ENCODE results near the gene ENOX2.

ENOX2 gene

GRCh38 chrX:130606425-130606824 is 296.6 kb downstream of the ENOX2 start:
- DNase-seq = no peak

DNA sequence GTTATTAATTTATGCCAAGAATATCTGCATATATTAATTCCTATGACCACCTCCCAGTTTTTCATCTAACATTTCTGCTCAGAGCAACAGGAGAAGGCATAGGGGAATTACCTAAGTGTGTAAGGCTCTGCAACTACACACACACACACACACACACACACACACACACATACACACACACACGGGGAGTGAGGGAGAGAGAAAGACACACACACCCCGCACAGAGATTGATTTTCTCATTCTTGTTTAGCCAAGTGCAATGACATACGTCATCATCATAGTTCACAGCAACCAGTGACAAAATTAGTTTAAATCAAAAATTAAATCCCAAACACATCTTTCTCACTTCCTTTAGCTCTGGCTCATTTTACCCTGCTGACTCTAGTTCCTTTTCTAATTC is 298.1 kb downstream of the ENOX2 start:
- no peak for DNase-seq

- DNase-seq = no peak
Measured at GRCh38 chrX:130594453-130594916, 308.5 kb downstream of the ENOX2 start.

DNA sequence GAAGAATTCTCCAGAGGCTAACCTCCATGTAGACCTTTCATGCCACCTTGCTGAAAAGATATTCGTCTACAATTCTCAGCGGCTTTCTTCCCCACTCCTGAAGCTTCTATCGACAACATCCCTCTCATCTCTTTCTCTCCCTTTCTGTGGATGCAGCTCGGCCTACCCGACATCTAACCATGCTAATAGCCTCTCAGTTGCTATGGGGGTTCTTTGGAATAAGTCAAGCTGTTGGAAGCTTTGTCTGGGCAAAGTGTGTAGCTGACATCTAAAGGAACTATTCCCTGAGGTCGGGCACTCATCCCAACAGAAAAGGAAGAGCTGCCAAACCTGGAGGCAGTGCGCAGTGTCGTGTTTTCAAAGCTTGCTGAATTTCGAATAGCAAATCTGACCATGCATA is 309.1 kb downstream of the ENOX2 start:
- no peak for DNase-seq

- DNase-seq = no peak
Measured at GRCh38 chrX:130592204-130592603, 310.8 kb downstream of the ENOX2 start.

GRCh38 chrX:130578906-130579305 is 324.1 kb downstream of the ENOX2 start:
- DNase-seq = no peak

- no peak for DNase-seq
Measured at GRCh38 chrX:130577431-130577830, 325.6 kb downstream of the ENOX2 start.

DNA sequence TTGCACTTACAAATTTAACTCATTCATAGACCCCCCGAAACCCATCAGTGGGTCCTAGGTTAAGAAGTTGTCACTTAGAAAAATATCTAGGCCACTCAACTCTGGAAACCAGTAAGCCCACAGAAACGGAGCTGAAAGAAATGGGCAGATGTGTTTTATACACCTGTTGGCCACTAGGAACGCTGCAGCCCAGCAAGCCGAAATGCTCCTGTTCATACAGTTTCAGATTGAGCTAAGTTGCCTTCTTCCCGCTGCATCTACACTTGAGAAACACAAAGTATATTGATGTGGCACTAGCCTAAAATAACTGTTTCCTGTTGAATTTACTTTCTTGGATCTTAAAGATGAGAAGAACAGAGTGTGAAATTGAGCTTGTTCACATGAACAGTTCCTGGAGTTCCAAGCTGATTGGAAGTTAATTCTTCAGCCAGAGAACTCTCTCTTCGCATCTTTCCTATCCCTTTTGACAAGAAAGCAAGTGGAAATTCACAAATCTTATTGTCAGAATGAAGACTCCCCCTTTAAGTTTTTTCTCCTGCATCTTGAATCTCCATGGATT is 327.1 kb downstream of the ENOX2 start:
- no peak for DNase-seq
